GM18517 (cell line): ENCODE measurements around the gene NQO2.

Experiments used
- ATAC-seq: cut with Tn5 transposase; IDR thresholded peaks from one replicate; pipeline ENCODE4 v1.9.1; 2021; ENCODE audit warnings: mild to moderate bottlenecking, moderate library complexity; ENCODE audit not compliant: unreplicated experiment

The NQO2 gene

GRCh38 chr6:2999618-3000557, at the start of gene NQO2:
NQO2 (plus strand) TSS chr6:2999894; CDS start chr6:3006553, 6,659 bp downstream.
- peak; percentile 51 for ATAC-seq

GRCh38 chr6:2950713-2951112, 49.0 kb upstream of the NQO2 start:
- no peak for ATAC-seq

- ATAC-seq: no peak
Measured at GRCh38 chr6:2951728-2952127, 48.0 kb upstream of the NQO2 start.

GRCh38 chr6:2952557-2953095, 47.1 kb upstream of the NQO2 start:
- ATAC-seq: no peak

- no peak for ATAC-seq
Measured at GRCh38 chr6:2953098-2953497, 46.6 kb upstream of the NQO2 start.

GRCh38 chr6:2956930-2957685, 42.6 kb upstream of the NQO2 start:
- ATAC-seq: no peak

- ATAC-seq: no peak
Measured at GRCh38 chr6:2957696-2958330, 41.9 kb upstream of the NQO2 start.

- ATAC-seq: no peak
Measured at GRCh38 chr6:2958331-2958711, 41.4 kb upstream of the NQO2 start.

GRCh38 chr6:2958776-2959175, 40.9 kb upstream of the NQO2 start:
- no peak for ATAC-seq

- ATAC-seq: no peak
Measured at GRCh38 chr6:2959909-2960719, 39.6 kb upstream of the NQO2 start.

- no peak for ATAC-seq
Measured at GRCh38 chr6:2960935-2961334, 38.8 kb upstream of the NQO2 start.

- no peak for ATAC-seq
Measured at GRCh38 chr6:2961506-2961905, 38.2 kb upstream of the NQO2 start.

GRCh38 chr6:2962004-2962403, 37.7 kb upstream of the NQO2 start:
- ATAC-seq: no peak

- ATAC-seq: no peak
Measured at GRCh38 chr6:2962636-2963035, 37.1 kb upstream of the NQO2 start.

GRCh38 chr6:2963756-2964155, 35.9 kb upstream of the NQO2 start:
- ATAC-seq: no peak

GRCh38 chr6:2964793-2965505, 34.7 kb upstream of the NQO2 start:
- no peak for ATAC-seq

- ATAC-seq: no peak
Measured at GRCh38 chr6:2966347-2966746, 33.3 kb upstream of the NQO2 start.

- ATAC-seq: no peak
Measured at GRCh38 chr6:2967936-2968335, 31.8 kb upstream of the NQO2 start.

- ATAC-seq: no peak
Measured at GRCh38 chr6:2968600-2969135, 31.0 kb upstream of the NQO2 start.

- no peak for ATAC-seq
Measured at GRCh38 chr6:2969549-2969948, 30.1 kb upstream of the NQO2 start.
